Gastrocnemius medialis (tissue), 4 donors: Measurements from ENCODE around the gene JAM3. TPM values are rescaled to one million over a fixed set of nuclear protein-coding genes. Genes with fewer than 3 reads are reported as not detected.

ENCODE experiments used
- ATAC-seq, 2 donors: fragments of 150-250 bp; one replicate each; pipeline ENCODE4 v1.9.1; 2016
- DNase-seq, 2 donors: peaks; one replicate each; pipeline ENCODE4 v3.0.0-alpha.2; 2019
- H3K27ac ChIP-seq, 4 donors: fragments of 200-600 bp; sonication (generic); 1 replicate in 1 of 4; 2 replicates in 3 of 4; pipeline ENCODE4 v1.5.1; 2016 to 2018; ENCODE audit warnings: mild to moderate bottlenecking in 2 of 4, moderate library complexity in 1 of 4
- H3K27me3 ChIP-seq, 3 donors: fragments of 200-600 bp; sonication (generic) in 2 of 3; 1 replicate in 1 of 3; 2 replicates in 2 of 3; pipeline versions ENCODE4 v1.5.1 to v1.6.0; 2016 to 2019; ENCODE audit warnings: mild to moderate bottlenecking in 1 of 3, moderate library complexity in 1 of 3
- H3K36me3 ChIP-seq, 2 donors: fragments of 200-600 bp; sonication (generic) in 1 of 2; one replicate each; pipeline ENCODE4 v1.5.1; 2017 to 2018
- H3K4me1 ChIP-seq, 2 donors: fragments of 200-600 bp; sonication (generic) in 1 of 2; one replicate each; pipeline ENCODE4 v1.5.1; 2016 to 2017; ENCODE audit warnings: mild to moderate bottlenecking in 2 of 2
- H3K4me3 ChIP-seq, 4 donors: fragments of 200-600 bp; sonication (generic) in 3 of 4; 1 replicate in 1 of 4; 2 replicates in 3 of 4; pipeline ENCODE4 v1.5.1; 2016 to 2019; ENCODE audit warnings: mild to moderate bottlenecking in 2 of 4
- H3K9me3 ChIP-seq, 3 donors: fragments of 200-600 bp; sonication (generic) in 2 of 3; 1 replicate in 1 of 3; 2 replicates in 2 of 3; pipeline ENCODE4 v1.5.1; 2016 to 2019
- CTCF ChIP-seq, 5 experiments: fragments of 450-650 bp in 3 of 5; fragments of 200-600 bp in 2 of 5; sonication (generic) in 2 of 5; IDR thresholded peaks in 4 of 5; conservative IDR thresholded peaks in 1 of 5; 1 replicate in 4 of 5; 2 replicates in 1 of 5; pipeline ENCODE4 v1.5.1; 2016 to 2019; ENCODE audit warnings: antibody characterized with exemption in 5 of 5, mild to moderate bottlenecking in 3 of 5, moderate library complexity in 3 of 5
- POLR2A ChIP-seq, 2 donors: fragments of 450-650 bp; IDR thresholded peaks; one replicate each; pipeline ENCODE4 v1.6.1; 2017; ENCODE audit warnings: antibody characterized with exemption in 2 of 2, mild to moderate bottlenecking in 2 of 2, moderate library complexity in 2 of 2
- in situ Hi-C, 4 donors: fragments of 200-750 bp; cut with MboI; loops; one replicate each; pipeline versions ENCODE4 v1.15.0 to v1.8.0; 2017; ENCODE audit warnings: low sequenced_read_pairs in 4 of 4
- intact Hi-C: fragments of 100-400 bp; cut with DNase I; formaldehyde crosslinking; loops from one replicate; pipeline ENCODE4 v1.15.1; 2023; ENCODE audit warnings: low total_unique reads
- total RNA-seq, 4 donors: library from RNA; depleted of rRNA; stranded (reverse); fragments of >200 nt; gene quantifications; one replicate each; pipeline versions ENCODE4 v1.1.0 to v1.2.3, GENCODE V29; 2016

The JAM3 gene
- total RNA-seq, 4 donors from 2014 or later: 3.5 to 9.7 (median 6.2) TPM

GRCh38 chr11:134022748-134023147 is 46.1 kb upstream of the JAM3 start:
- peaks cover 3 to 9% (median 5%) of the 10 kb centered on the region in 3 donors for H3K27me3 ChIP-seq
- no peaks in the 10 kb centered on the region for H3K4me1 ChIP-seq
- intact Hi-C loops (no loop called here), in situ Hi-C loops (no loop called here)
- no peak overlapping the region for H3K4me3 ChIP-seq
- no peak overlapping the region for H3K27ac ChIP-seq
- TF ChIP-seq POLR2A (IDR thresholded peaks at IDR 0.05) (no peak), CTCF (IDR thresholded peaks at IDR 0.05 in 4 of 5, conservative IDR thresholded peaks at IDR 0.05 in 1 of 5) (no peak)
- ATAC-seq: no peak
- no peak for DNase-seq
- no peaks in the 10 kb centered on the region for H3K9me3 ChIP-seq
- H3K36me3 ChIP-seq: no peaks in the 10 kb centered on the region

GRCh38 chr11:134024420-134025081 is 44.3 kb upstream of the JAM3 start:
- in situ Hi-C loops: no loop called here
- H3K4me1 ChIP-seq: no peaks in the 10 kb centered on the region
- H3K27ac ChIP-seq: no peak overlapping the region
- no peak for TF ChIP-seq CTCF (IDR thresholded peaks at IDR 0.05 in 4 of 5, conservative IDR thresholded peaks at IDR 0.05 in 1 of 5)
- DNase-seq: no peak
- H3K4me3 ChIP-seq: no peak overlapping the region
- H3K36me3 ChIP-seq: no peaks in the 10 kb centered on the region
- ATAC-seq: no peak
- H3K9me3 ChIP-seq: no peaks in the 10 kb centered on the region
- peaks cover 3 to 9% (median 5%) of the 10 kb centered on the region in 3 donors for H3K27me3 ChIP-seq
- intact Hi-C loops: no loop called here

- Histone ChIP-seq H3K4me3 (no peak overlapping the region), H3K9me3 (no peaks in the 10 kb centered on the region), H3K27ac (no peak overlapping the region), H3K27me3 (peaks cover 3 to 6% (median 5%) of the 10 kb centered on the region in 3 donors), H3K4me1 (no peaks in the 10 kb centered on the region), H3K36me3 (no peaks in the 10 kb centered on the region)
- no peak for ATAC-seq
- no peak for TF ChIP-seq POLR2A (IDR thresholded peaks at IDR 0.05)
- no peak for TF ChIP-seq CTCF (IDR thresholded peaks at IDR 0.05 in 4 of 5, conservative IDR thresholded peaks at IDR 0.05 in 1 of 5)
- no peak for DNase-seq
- intact Hi-C loops (no loop called here), in situ Hi-C loops (no loop called here)
Observed at GRCh38 chr11:134025082-134025429, 43.8 kb upstream of the JAM3 start.

- Histone ChIP-seq H3K27me3 (no peaks in the 10 kb centered on the region), H3K4me1 (no peaks in the 10 kb centered on the region), H3K27ac (no peak overlapping the region), H3K9me3 (no peaks in the 10 kb centered on the region), H3K36me3 (no peaks in the 10 kb centered on the region), H3K4me3 (no peak overlapping the region)
- intact Hi-C loops (no loop called here), in situ Hi-C loops (no loop called here)
- no peak for TF ChIP-seq CTCF (IDR thresholded peaks at IDR 0.05 in 4 of 5, conservative IDR thresholded peaks at IDR 0.05 in 1 of 5)
- ATAC-seq (no peak), DNase-seq (no peak)
Observed at GRCh38 chr11:134026655-134027343, 42.1 kb upstream of the JAM3 start.
